Naive B cell (primary cell): ENCODE results near the gene XPOT. TPM values are rescaled to one million over a fixed set of nuclear protein-coding genes. Genes with fewer than 3 reads are reported as not detected.

Experiments
- ATAC-seq, 2 donors: fragments of 150-1000 bp; cut with Tn5 transposase; 2 replicates each; pipeline ENCODE4 v1.10.0; 2021; ENCODE audit warnings: low read depth in 2 of 2, mild to moderate bottlenecking in 2 of 2, moderate library complexity in 2 of 2
- DNase-seq: peaks from one replicate; pipeline ENCODE4 v3.0.0; 2022
- H3K27ac Mint-ChIP-seq, 6 donors: one replicate each; pipeline ENCODE4 v1.8.0; 2020 to 2022; ENCODE audit warnings: mild to moderate bottlenecking in 6 of 6, mixed read lengths in 6 of 6, moderate library complexity in 5 of 6, inconsistent platforms in 2 of 6
- H3K27me3 Mint-ChIP-seq, 3 donors: one replicate each; pipeline ENCODE4 v1.8.0; 2021 to 2022; ENCODE audit warnings: mixed read lengths in 3 of 3, mild to moderate bottlenecking in 1 of 3
- H3K36me3 Mint-ChIP-seq, 2 donors: one replicate each; pipeline ENCODE4 v1.8.0; 2020 to 2022; ENCODE audit warnings: mixed read lengths in 2 of 2, inconsistent platforms in 1 of 2, mild to moderate bottlenecking in 1 of 2
- H3K4me1 Mint-ChIP-seq, 3 donors: one replicate each; pipeline ENCODE4 v1.8.0; 2020 to 2022; ENCODE audit warnings: mixed read lengths in 3 of 3, inconsistent platforms in 1 of 3, mild to moderate bottlenecking in 1 of 3, moderate library complexity in 1 of 3
- H3K4me3 Mint-ChIP-seq, 8 donors: one replicate each; pipeline ENCODE4 v1.8.0; 2020 to 2022; ENCODE audit warnings: mild to moderate bottlenecking in 8 of 8, mixed read lengths in 8 of 8, moderate library complexity in 8 of 8, inconsistent platforms in 2 of 8
- H3K9me3 Mint-ChIP-seq, 7 donors: one replicate each; pipeline ENCODE4 v1.8.0; 2020 to 2022; ENCODE audit warnings: mixed read lengths in 7 of 7, mild to moderate bottlenecking in 5 of 7, inconsistent platforms in 2 of 7, moderate library complexity in 1 of 7
- polyA plus RNA-seq, 6 donors: library from polyadenylated mRNA; unstranded; fragments of 300-500 nt; fragmentation: Illumina TruSeq; gene quantifications; one replicate each; pipeline ENCODE4 v1.2.3, GENCODE V29; 2021; ENCODE audit warnings: low read depth in 6 of 6

Gene XPOT
- polyA plus RNA-seq, 6 donors from 2014 or later: 15.9 to 27.9 (median 22.4) TPM

DNA sequence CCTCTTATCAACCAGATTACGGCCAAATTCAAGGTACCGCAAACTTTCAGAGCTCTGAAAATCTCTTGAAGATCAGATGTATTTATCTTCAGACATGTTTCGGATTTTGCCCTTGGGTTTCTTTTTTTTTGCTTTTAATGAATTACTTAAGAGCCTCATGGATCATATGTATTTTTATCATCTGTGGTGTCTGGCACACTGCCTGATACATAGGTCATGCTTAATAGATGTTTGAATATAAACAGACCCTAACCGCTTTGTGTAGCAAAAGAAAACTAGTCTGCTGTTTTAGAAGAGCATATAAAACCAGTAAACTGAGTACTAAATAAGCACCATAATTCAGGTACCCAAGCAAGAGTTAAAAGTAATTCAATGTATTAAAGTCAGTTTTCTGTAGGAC is 27.6 kb downstream of the XPOT start:
- Mint-ChIP-seq H3K27me3 (no peaks in the 10 kb centered on the region), H3K36me3 (peaks cover 5 to 43% of the 10 kb centered on the region in 2 donors), H3K4me3 (no peak overlapping the region), H3K4me1 (no peaks in the 10 kb centered on the region), H3K9me3 (no peaks in the 10 kb centered on the region), H3K27ac (no peak overlapping the region)
- DNase-seq (no peak), ATAC-seq (no peak)

- Mint-ChIP-seq H3K9me3 (no peaks in the 10 kb centered on the region), H3K36me3 (peaks cover 14 to 46% of the 10 kb centered on the region in 2 donors), H3K27ac (no peak overlapping the region), H3K4me1 (peaks cover 0 to 4% (median 4%) of the 10 kb centered on the region in 3 donors), H3K4me3 (no peak overlapping the region), H3K27me3 (no peaks in the 10 kb centered on the region)
- DNase-seq (no peak), ATAC-seq (no peak)
Observed at GRCh38 chr12:64433915-64434314, 29.7 kb downstream of the XPOT start.

DNA sequence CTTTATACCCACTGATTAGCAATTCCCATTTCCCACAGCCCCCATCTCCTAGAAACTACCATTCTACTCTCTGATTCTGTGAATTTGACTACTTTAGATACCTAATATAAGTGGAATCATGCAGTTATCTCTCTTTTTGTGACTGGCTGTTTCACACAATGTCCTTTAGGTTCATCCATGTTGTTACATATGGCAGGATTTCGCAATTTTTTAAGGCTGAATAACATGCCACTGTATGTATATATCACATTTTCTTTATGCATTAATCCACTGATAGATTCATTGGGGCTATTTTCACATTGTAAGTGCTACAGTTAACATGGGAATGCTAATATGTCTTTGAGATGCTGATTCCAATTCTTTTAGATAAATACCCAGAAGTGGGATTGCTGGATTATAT is 35.9 kb downstream of the XPOT start:
- peaks cover 0 to 4% (median 4%) of the 10 kb centered on the region in 3 donors for H3K4me1 Mint-ChIP-seq
- no peak overlapping the region for H3K27ac Mint-ChIP-seq
- H3K4me3 Mint-ChIP-seq: no peak overlapping the region
- no peaks in the 10 kb centered on the region for H3K9me3 Mint-ChIP-seq
- no peak for DNase-seq
- H3K27me3 Mint-ChIP-seq: no peaks in the 10 kb centered on the region
- ATAC-seq: no peak
- peaks cover 9 to 28% of the 10 kb centered on the region in 2 donors for H3K36me3 Mint-ChIP-seq

GRCh38 chr12:64445490-64445889 is 41.3 kb downstream of the XPOT start:
- peaks cover 0 to 10% of the 10 kb centered on the region in 2 donors for H3K36me3 Mint-ChIP-seq
- no peaks in the 10 kb centered on the region for H3K9me3 Mint-ChIP-seq
- ATAC-seq (no peak), DNase-seq (no peak)
- H3K27ac Mint-ChIP-seq: no peak overlapping the region
- no peak overlapping the region for H3K4me3 Mint-ChIP-seq
- no peaks in the 10 kb centered on the region for H3K27me3 Mint-ChIP-seq
- peaks cover 0 to 5% (median 5%) of the 10 kb centered on the region in 3 donors for H3K4me1 Mint-ChIP-seq

- H3K36me3 Mint-ChIP-seq: peaks cover 0 to 4% of the 10 kb centered on the region in 2 donors
- ATAC-seq (no peak), DNase-seq (no peak)
- H3K9me3 Mint-ChIP-seq: no peaks in the 10 kb centered on the region
- no peak overlapping the region for H3K4me3 Mint-ChIP-seq
- H3K27me3 Mint-ChIP-seq: no peaks in the 10 kb centered on the region
- H3K27ac Mint-ChIP-seq: no peak overlapping the region
- peaks cover 7 to 13% (median 13%) of the 10 kb centered on the region in 3 donors for H3K4me1 Mint-ChIP-seq
Observed at GRCh38 chr12:64446295-64446694, 42.1 kb downstream of the XPOT start.

DNA sequence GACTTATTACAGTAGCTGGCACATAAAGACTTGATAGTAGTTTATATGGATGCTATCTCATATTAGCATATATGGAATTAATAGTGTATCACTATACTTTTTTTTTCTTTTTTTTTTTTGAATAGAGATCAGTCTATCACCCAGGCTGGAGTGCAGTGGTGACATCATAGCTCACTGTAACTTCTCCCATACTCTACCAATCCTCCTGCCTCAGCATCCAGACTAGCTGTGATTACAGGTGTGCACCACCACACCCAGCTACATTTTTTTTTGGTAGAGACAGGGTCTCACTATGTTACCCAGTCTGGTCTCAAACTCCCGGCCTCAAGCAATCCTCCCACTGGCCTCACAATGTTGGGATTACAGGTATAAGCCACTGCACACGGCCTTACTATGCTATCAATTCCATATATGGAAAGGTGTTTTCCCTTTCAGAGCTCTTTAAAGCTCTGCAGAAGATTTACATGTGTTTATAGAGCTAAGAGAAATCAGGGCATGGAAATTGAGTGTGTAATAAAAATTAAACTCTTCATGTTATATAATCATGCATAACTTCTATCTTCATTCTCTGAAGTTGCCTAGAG is 46.0 kb downstream of the XPOT start:
- peaks cover 0 to 1% of the 10 kb centered on the region in 2 donors for H3K36me3 Mint-ChIP-seq
- H3K4me1 Mint-ChIP-seq: peaks cover 17 to 28% (median 24%) of the 10 kb centered on the region in 3 donors
- peak overlapping the region in 6 of 8 donors; percentile 20 to 99 (median 68) for H3K4me3 Mint-ChIP-seq
- DNase-seq (no peak), ATAC-seq (no peak)
- H3K27ac Mint-ChIP-seq: peak overlapping the region in 1 of 6 donors; percentile 47
- H3K9me3 Mint-ChIP-seq: no peaks in the 10 kb centered on the region
- H3K27me3 Mint-ChIP-seq: no peaks in the 10 kb centered on the region

GRCh38 chr12:64450711-64451486 is 46.7 kb downstream of the XPOT start:
- Mint-ChIP-seq H3K36me3 (no peaks in the 10 kb centered on the region), H3K27me3 (no peaks in the 10 kb centered on the region), H3K4me1 (peaks cover 18 to 29% (median 25%) of the 10 kb centered on the region in 3 donors), H3K27ac (peak overlapping the region in 5 of 6 donors; percentile 54 to 95 (median 91)), H3K4me3 (peak overlapping the region; percentile 93 to 99 (median 95)), H3K9me3 (no peaks in the 10 kb centered on the region)
- DNase-seq: peak; percentile 23
- peak; percentile 45 for ATAC-seq

DNA sequence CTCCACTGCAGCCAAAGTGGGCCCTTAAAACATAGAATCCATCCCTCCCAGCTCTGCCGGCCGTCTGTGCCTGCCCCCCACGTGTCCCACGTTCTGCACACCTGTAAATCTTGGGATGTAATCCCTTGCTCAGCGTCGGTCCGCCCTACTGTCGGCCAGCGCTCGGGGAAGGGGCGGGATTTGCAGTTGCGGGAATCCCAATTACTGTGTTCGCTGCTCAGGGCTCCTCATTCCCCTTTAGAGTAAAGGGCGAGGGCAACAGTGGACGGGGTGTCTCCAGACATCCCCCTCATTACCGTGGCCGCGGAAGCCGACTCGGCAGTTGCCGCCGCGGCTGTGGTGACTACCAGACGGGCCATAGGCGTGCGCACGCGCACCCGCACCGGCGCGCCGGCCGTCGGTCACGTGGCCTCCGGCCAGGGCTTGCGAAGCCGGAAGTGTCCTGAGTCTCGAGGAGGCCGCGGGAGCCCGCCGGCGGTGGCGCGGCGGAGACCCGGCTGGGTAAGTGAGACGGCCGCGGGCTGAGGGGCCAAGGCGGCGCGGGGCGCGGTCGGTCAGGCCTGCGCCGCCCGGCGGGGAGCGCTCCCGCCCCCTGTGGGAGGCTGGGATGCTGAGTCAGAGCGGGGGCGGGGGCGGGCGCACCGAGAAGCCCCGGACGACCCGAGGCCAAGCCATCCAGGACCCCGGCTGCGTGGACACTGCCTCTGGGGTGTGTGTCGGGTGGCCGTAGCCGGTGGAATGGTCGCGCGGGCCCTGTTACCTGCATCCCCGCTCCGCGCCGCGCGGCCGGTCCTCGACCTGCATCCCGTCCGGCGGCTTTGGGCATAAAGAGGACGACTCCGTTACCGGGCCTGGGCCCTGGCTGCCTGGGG is 47.7 kb downstream of the XPOT start, which contains the start of gene TBK1:
TBK1 (plus strand) TSS at position 434 of the 872 bp plus-strand sequence. CDS start 3,751 bp downstream, outside the sequence.
- ATAC-seq (peak; percentile 77 to 78), DNase-seq (peak; percentile 72)
- Mint-ChIP-seq H3K4me1 (peaks cover 21 to 34% (median 29%) of the 10 kb centered on the region in 3 donors), H3K27me3 (no peaks in the 10 kb centered on the region), H3K4me3 (peak within 1 kb of the TSS; percentile 93 to 99 (median 95)), H3K36me3 (no peaks in the 10 kb centered on the region), H3K27ac (peak within 1 kb of the TSS; percentile 80 to 95 (median 92)), H3K9me3 (no peaks in the 10 kb centered on the region)

DNA sequence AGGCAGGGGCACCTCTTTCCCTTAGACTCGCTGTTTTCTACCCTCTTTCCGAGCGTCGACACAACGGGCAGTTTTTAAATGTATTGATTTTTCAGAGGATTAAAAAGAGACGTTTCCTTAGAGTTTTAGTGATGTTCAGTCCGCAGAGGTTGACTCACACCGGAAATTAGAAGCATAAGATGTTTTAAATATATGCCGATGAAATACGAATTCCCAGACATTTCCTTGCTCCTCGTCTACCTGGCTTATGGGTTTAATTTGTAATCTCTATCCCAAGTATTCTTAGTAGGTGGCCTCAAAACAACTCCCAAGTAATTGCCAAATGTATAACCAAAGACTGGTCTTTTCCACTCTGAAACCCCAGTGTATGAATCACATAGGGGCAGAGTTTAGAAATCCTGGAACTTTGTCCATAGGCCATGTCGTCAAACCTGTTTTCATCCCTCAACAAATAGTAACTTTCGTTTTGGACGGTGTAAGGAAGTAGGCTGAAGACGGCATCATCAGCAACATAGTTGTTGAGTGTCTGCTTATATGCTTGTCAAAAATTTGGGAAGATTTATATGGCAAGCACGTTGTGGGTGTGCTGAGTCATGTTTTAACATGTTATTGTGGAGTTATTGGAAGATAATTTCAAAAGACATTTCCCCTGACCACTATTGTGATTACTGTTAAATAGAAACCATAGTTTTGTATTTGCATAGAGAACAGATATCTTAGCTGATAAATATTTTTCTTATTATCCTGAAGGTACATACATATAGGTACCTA is 48.6 kb downstream of the XPOT start:
- peaks cover 21 to 35% (median 34%) of the 10 kb centered on the region in 3 donors for H3K4me1 Mint-ChIP-seq

GRCh38 chr12:64455506-64455905 is 51.3 kb downstream of the XPOT start:
- ATAC-seq (no peak), DNase-seq (no peak)
- Mint-ChIP-seq H3K4me3 (peak overlapping the region in 1 of 8 donors; percentile 46), H3K27me3 (no peaks in the 10 kb centered on the region), H3K9me3 (no peaks in the 10 kb centered on the region), H3K4me1 (peaks cover 32 to 45% (median 43%) of the 10 kb centered on the region in 3 donors), H3K27ac (peak overlapping the region in 2 of 6 donors; percentile 15 to 23), H3K36me3 (no peaks in the 10 kb centered on the region)

More for the DNA sequence above, 48.6 kb downstream of the XPOT start:
- peak overlapping the region; percentile 93 to 99 (median 95) for H3K4me3 Mint-ChIP-seq
- no peaks in the 10 kb centered on the region for H3K27me3 Mint-ChIP-seq
- H3K9me3 Mint-ChIP-seq: no peaks in the 10 kb centered on the region
- ATAC-seq (peak; percentile 15 to 20), DNase-seq (peak; percentile 5)
- peak overlapping the region; percentile 80 to 95 (median 90) for H3K27ac Mint-ChIP-seq
- no peaks in the 10 kb centered on the region for H3K36me3 Mint-ChIP-seq

DNA sequence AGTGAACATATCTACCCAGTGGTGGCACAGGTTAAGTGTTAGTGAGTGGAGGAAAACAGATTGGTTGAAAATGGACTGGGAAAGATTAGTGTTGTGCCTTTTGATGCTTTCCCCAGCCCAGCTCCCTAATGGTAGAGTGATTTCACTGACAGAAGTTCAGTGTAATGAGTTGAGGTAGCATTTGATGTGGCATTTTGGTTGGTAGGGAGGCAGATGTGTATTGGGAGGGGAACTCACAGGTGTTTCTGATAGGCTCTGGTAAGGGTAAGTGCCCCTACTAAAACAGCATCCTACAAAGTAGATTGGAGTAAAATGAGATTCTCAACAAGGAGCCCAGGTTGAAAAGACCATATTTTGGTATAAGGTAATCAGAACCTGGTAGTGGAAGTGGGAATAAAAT is 51.9 kb downstream of the XPOT start:
- peaks cover 27 to 40% (median 37%) of the 10 kb centered on the region in 3 donors for H3K4me1 Mint-ChIP-seq
- peak overlapping the region in 4 of 6 donors; percentile 1 to 73 (median 19) for H3K27ac Mint-ChIP-seq

GRCh38 chr12:64457032-64457431 is 52.8 kb downstream of the XPOT start:
- H3K4me1 Mint-ChIP-seq: peaks cover 24 to 33% (median 30%) of the 10 kb centered on the region in 3 donors
- DNase-seq (no peak), ATAC-seq (no peak)

More for the DNA sequence above, 51.9 kb downstream of the XPOT start:
- H3K36me3 Mint-ChIP-seq: no peaks in the 10 kb centered on the region
- ATAC-seq (no peak), DNase-seq (no peak)
- H3K27me3 Mint-ChIP-seq: no peaks in the 10 kb centered on the region
- peak overlapping the region in 1 of 8 donors; percentile 46 for H3K4me3 Mint-ChIP-seq
- no peaks in the 10 kb centered on the region for H3K9me3 Mint-ChIP-seq

More at GRCh38 chr12:64457032-64457431, 52.8 kb downstream of the XPOT start:
- Mint-ChIP-seq H3K27ac (peak overlapping the region in 5 of 6 donors; percentile 4 to 87 (median 22)), H3K27me3 (no peaks in the 10 kb centered on the region), H3K36me3 (no peaks in the 10 kb centered on the region), H3K9me3 (no peaks in the 10 kb centered on the region), H3K4me3 (peak overlapping the region in 1 of 8 donors; percentile 48)
